CD14-positive monocyte (primary cell): ENCODE results near the gene PDE6H. TPM values are rescaled to one million over a fixed set of nuclear protein-coding genes. Genes with fewer than 3 reads are reported as not detected.
A peak's percentile ranks its signal among the peaks of the same experiment; 100 is the strongest.

Experiments used
- DNase-seq, 3 donors: peaks; one replicate each; pipeline ENCODE4 v3.0.0-alpha.2; 2011 to 2022
- H2AFZ ChIP-seq: 2 replicates; pipeline ENCODE4 v1.6.0; 2012; ENCODE audit warnings: mild to moderate bottlenecking, low read depth, low read length, inconsistent platforms; ENCODE audit not compliant: insufficient read depth, poor library complexity, severe bottlenecking
- H3K27ac ChIP-seq, 2 donors: 1 replicate in 1 of 2; 2 replicates in 1 of 2; pipeline ENCODE4 v1.5.1; 2012 to 2013; ENCODE audit warnings: low read length in 2 of 2, control low read depth in 1 of 2, inconsistent platforms in 1 of 2, low read depth in 1 of 2, mild to moderate bottlenecking in 1 of 2
- H3K27me3 ChIP-seq, 2 donors: one replicate each; pipeline versions ENCODE4 v1.6.0 to v1.6.1; 2011 to 2013; ENCODE audit warnings: low read length in 2 of 2; ENCODE audit not compliant: control insufficient read depth in 2 of 2, insufficient read depth in 2 of 2
- H3K36me3 ChIP-seq, 2 donors: replicated peaks in 1 of 2; 1 replicate in 1 of 2; 2 replicates in 1 of 2; pipeline versions ENCODE4 v1.5.1 to v1.6.1; 2012 to 2013; ENCODE audit warnings: low read length in 2 of 2, control low read depth in 1 of 2, inconsistent platforms in 1 of 2, mild to moderate bottlenecking in 1 of 2; ENCODE audit not compliant: insufficient read depth in 2 of 2, control insufficient read depth in 1 of 2
- H3K4me1 ChIP-seq, 2 donors: 1 replicate in 1 of 2; 2 replicates in 1 of 2; pipeline versions ENCODE4 v1.5.1 to v1.6.1; 2012 to 2013; ENCODE audit warnings: low read length in 2 of 2, control low read depth in 1 of 2, inconsistent platforms in 1 of 2, mild to moderate bottlenecking in 1 of 2, moderate library complexity in 1 of 2; ENCODE audit not compliant: insufficient read depth in 2 of 2, control insufficient read depth in 1 of 2
- H3K4me2 ChIP-seq: replicated peaks from 2 replicates; pipeline ENCODE3; 2012; ENCODE audit warnings: low read length, moderate library complexity, mild to moderate bottlenecking; ENCODE audit not compliant: poor library complexity, severe bottlenecking; ENCODE audit errors: extremely low read depth
- H3K4me3 ChIP-seq, 3 experiments: fragments of 200-600 bp in 1 of 3; sonication (generic) in 1 of 3; replicated peaks in 1 of 3; 1 replicate in 2 of 3; 2 replicates in 1 of 3; pipeline ENCODE4 v1.5.1; 2011 to 2013; ENCODE audit warnings: low read length in 3 of 3, mild to moderate bottlenecking in 3 of 3, control low read depth in 2 of 3, low read depth in 2 of 3, inconsistent platforms in 1 of 3, moderate library complexity in 1 of 3
- H3K79me2 ChIP-seq: 2 replicates; pipeline ENCODE4 v1.6.0; 2012; ENCODE audit warnings: mild to moderate bottlenecking, control low read depth, inconsistent platforms, low read length, moderate library complexity; ENCODE audit not compliant: insufficient read depth
- H3K9ac ChIP-seq: 2 replicates; pipeline ENCODE4 v1.6.0; 2017; ENCODE audit warnings: low read length, mild to moderate bottlenecking; ENCODE audit not compliant: insufficient read depth, poor library complexity, severe bottlenecking
- H3K9me3 ChIP-seq, 2 donors: replicated peaks in 1 of 2; 1 replicate in 1 of 2; 2 replicates in 1 of 2; pipeline versions ENCODE4 v1.5.1 to v1.6.1; 2012 to 2013; ENCODE audit warnings: low read length in 2 of 2, control low read depth in 1 of 2; ENCODE audit not compliant: control insufficient read depth in 1 of 2, insufficient read depth in 1 of 2
- H4K20me1 ChIP-seq: 2 replicates; pipeline ENCODE4 v1.6.0; 2012; ENCODE audit warnings: mild to moderate bottlenecking, low read length, control low read depth, moderate library complexity; ENCODE audit not compliant: insufficient read depth
- H3K27ac Mint-ChIP-seq, 7 donors: one replicate each; pipeline ENCODE4 v1.8.0; 2020; ENCODE audit warnings: mild to moderate bottlenecking in 7 of 7, mixed read lengths in 7 of 7, moderate library complexity in 6 of 7, inconsistent platforms in 2 of 7
- H3K27me3 Mint-ChIP-seq, 3 donors: one replicate each; pipeline ENCODE4 v1.8.0; 2021 to 2022; ENCODE audit warnings: low read depth in 3 of 3, mild to moderate bottlenecking in 3 of 3, mixed read lengths in 3 of 3, moderate library complexity in 3 of 3, inconsistent platforms in 1 of 3
- H3K36me3 Mint-ChIP-seq, 2 donors: one replicate each; pipeline ENCODE4 v1.8.0; 2020; ENCODE audit warnings: mixed read lengths in 2 of 2, inconsistent platforms in 1 of 2, mild to moderate bottlenecking in 1 of 2
- H3K4me1 Mint-ChIP-seq: one replicate; pipeline ENCODE4 v1.8.0; 2020; ENCODE audit warnings: mild to moderate bottlenecking, mixed read lengths
- H3K4me3 Mint-ChIP-seq, 2 donors: one replicate each; pipeline ENCODE4 v1.8.0; 2020; ENCODE audit warnings: mild to moderate bottlenecking in 2 of 2, mixed read lengths in 2 of 2, moderate library complexity in 1 of 2
- H3K9me3 Mint-ChIP-seq, 7 donors: one replicate each; pipeline ENCODE4 v1.8.0; 2020 to 2022; ENCODE audit warnings: mixed read lengths in 7 of 7, mild to moderate bottlenecking in 6 of 7, moderate library complexity in 6 of 7, inconsistent platforms in 2 of 7
- WGBS: methylation state at CpG from one replicate; pipeline ENCODE4 v1.1.5; 2013; ENCODE audit warnings: missing lambda C conversion rate; ENCODE audit not compliant: insufficient coverage; 5-methylcytosine and 5-hydroxymethylcytosine counted together
- intact Hi-C, 2 donors: fragments of 100-400 bp; cut with micrococcal nuclease; formaldehyde crosslinking; loops; one replicate each; pipeline versions ENCODE4 v1.15.0 to v1.15.1; 2023
- polyA plus RNA-seq, 3 donors: library from polyadenylated mRNA; depleted of rRNA in 1 of 3; unstranded in 2 of 3; stranded (reverse) in 1 of 3; fragments of 300-500 nt in 2 of 3; fragments of >200 nt in 1 of 3; fragmentation: Illumina TruSeq in 2 of 3; gene quantifications; 1 replicate in 2 of 3; 2 replicates in 1 of 3; pipeline ENCODE4 v1.2.3, GENCODE V29; 2012 to 2021
- TF ChIP-seq, protein P1 (sequence below): fragments of 200-600 bp; IDR thresholded peaks from one replicate; pipeline ENCODE4 v1.8.0; 2022; ENCODE audit warnings: antibody characterized with exemption, mild to moderate bottlenecking

Gene PDE6H
- polyA plus RNA-seq, 3 donors = 0.33 to 0.56 TPM; not detected in 1

DNA sequence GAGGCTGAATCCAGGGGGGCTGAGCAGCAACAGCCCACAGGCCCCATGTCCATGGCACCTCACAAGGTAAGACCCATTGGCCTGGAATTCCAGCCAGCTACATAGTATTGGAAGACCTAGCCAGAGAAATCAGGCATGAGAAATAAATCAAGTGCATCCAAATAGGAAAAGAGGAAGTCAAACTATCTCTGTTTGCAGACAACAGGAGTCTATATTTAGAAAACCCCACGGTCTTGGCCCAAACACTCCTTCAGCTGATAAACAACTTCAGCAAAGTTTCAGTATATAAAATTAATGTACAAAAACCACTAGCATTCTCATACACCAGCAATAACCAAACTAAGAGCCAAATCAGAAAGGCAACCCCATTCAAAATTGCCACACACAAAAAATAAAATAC lies 16.9 kb downstream of the PDE6H start:
- intact Hi-C loops = loop anchor here (5.0 kb wide), 2 partner anchors 37 to 42 kb away; no protein-coding TSS in a partner anchor
- H3K27ac Mint-ChIP-seq = peak overlapping the region; percentile 77 to 93 (median 91)

DNA sequence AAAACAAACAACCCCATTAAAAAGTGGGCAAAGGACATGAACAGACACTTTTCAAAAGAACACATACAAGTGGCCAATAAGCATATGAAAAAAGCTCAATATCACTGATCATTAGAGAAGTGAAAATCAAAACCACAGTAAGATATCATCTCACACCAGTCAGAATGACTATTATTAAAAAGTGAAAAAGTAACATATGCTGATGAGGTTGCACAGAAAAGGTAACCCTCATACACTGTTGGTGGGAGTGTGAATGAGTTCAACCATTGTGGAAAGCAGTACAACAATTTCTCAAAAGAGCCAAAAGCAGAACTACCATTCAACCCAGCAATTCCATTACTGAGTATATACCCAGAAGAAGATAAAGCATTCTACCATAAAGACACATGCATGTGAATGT lies 18.2 kb downstream of the PDE6H start:
- Histone ChIP-seq H2AFZ (no peak overlapping the region), H3K4me1 (peaks cover 32 to 61% of the 10 kb centered on the region in 2 donors), H3K9me3 (no peaks in the 10 kb centered on the region), H4K20me1 (no peaks in the 10 kb centered on the region), H3K9ac (no peak overlapping the region), H3K4me3 (no peak overlapping the region), H3K27ac (no peak overlapping the region), H3K27me3 (no peaks in the 10 kb centered on the region), H3K36me3 (no peaks in the 10 kb centered on the region), H3K79me2 (peaks cover 18% of the 10 kb centered on the region), H3K4me2 (no peak overlapping the region)
- TF ChIP-seq, protein P1, sequence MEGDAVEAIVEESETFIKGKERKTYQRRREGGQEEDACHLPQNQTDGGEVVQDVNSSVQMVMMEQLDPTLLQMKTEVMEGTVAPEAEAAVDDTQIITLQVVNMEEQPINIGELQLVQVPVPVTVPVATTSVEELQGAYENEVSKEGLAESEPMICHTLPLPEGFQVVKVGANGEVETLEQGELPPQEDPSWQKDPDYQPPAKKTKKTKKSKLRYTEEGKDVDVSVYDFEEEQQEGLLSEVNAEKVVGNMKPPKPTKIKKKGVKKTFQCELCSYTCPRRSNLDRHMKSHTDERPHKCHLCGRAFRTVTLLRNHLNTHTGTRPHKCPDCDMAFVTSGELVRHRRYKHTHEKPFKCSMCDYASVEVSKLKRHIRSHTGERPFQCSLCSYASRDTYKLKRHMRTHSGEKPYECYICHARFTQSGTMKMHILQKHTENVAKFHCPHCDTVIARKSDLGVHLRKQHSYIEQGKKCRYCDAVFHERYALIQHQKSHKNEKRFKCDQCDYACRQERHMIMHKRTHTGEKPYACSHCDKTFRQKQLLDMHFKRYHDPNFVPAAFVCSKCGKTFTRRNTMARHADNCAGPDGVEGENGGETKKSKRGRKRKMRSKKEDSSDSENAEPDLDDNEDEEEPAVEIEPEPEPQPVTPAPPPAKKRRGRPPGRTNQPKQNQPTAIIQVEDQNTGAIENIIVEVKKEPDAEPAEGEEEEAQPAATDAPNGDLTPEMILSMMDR = no peak
- Mint-ChIP-seq H3K9me3 (peaks cover 0 to 5% (median 0%) of the 10 kb centered on the region in 7 donors), H3K27ac (no peak overlapping the region), H3K4me1 (peaks cover 68% of the 10 kb centered on the region), H3K4me3 (no peak overlapping the region), H3K27me3 (no peaks in the 10 kb centered on the region), H3K36me3 (no peaks in the 10 kb centered on the region)
- intact Hi-C loops = loop anchor here in 1 of 2 donors (5.0 kb wide), 1 partner anchor 39 kb away; no protein-coding TSS in a partner anchor
- DNase-seq = no peak

More for the DNA sequence above, 16.9 kb downstream of the PDE6H start:
- H3K4me3 ChIP-seq = peak overlapping the region in 1 of 3 experiments; percentile 47
- H3K4me1 ChIP-seq = peaks cover 37 to 67% of the 10 kb centered on the region in 2 donors
- peak in 2 of 3 donors; percentile 31 to 49 for DNase-seq
- no peaks in the 10 kb centered on the region for H3K36me3 ChIP-seq
- TF ChIP-seq, protein P1 = no peak
- H3K9me3 ChIP-seq = no peaks in the 10 kb centered on the region
- no peaks in the 10 kb centered on the region for H3K36me3 Mint-ChIP-seq
- H2AFZ ChIP-seq = peak overlapping the region; percentile 43
- peaks cover 0 to 5% (median 0%) of the 10 kb centered on the region in 7 donors for H3K9me3 Mint-ChIP-seq
- peaks cover 73% of the 10 kb centered on the region for H3K4me1 Mint-ChIP-seq
- WGBS = no CpG with 5 or more reads among the region's 1 CpG
- no peaks in the 10 kb centered on the region for H3K27me3 ChIP-seq
- H3K79me2 ChIP-seq = peaks cover 26% of the 10 kb centered on the region
- H4K20me1 ChIP-seq = no peaks in the 10 kb centered on the region
- peak overlapping the region; percentile 40 to 75 for H3K27ac ChIP-seq
- H3K27me3 Mint-ChIP-seq = no peaks in the 10 kb centered on the region
- H3K4me2 ChIP-seq = peak overlapping the region; percentile 68
- no peak overlapping the region for H3K9ac ChIP-seq
- H3K4me3 Mint-ChIP-seq = peak overlapping the region in 1 of 2 donors; percentile 47
